ENCODE measurements around the gene KCNF1.

KCNF1 gene

DNA sequence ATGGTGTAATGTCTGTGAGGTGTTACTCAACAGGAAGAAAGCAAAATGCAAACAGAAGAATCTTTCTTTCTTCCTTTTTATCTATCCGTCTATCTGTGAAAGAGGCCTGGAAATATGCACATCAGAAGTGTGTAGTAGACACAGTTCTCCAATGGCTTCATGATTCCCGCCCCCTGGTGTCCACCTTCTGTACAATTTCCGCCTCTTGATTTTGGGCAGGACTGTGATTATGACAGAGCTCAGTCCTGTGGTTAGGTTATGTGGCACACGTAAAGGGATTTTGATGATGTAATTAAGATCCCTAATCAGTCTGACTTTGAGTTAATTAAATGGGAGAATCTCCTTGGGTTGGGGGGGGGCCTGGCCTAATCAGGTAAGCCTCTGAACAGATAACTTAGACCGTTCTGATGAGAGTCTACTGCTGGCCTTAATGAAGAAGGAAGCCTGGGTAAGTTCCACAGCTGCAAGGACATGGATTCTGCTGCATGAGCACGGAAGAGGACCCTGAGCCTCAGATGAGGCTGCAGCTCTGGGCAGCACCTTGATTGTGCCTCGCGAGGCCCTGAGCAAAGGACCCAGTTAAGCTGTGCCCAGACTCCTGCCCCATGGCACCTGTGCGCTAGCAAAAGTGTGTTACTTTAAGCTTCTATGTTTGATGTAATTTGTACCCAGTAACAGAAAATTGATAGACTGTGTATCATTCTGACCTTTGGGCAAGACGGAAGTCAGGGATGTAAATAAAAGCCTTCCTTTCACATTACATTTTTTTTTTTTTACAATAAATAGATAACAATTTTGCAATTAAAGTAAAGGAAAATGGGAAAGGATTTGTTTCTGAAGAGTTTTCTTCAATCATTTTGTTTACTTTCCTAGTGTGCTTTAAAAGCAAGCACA, 11.3 kb upstream of the KCNF1 start:
- TF ChIP-seq, protein P1, sequence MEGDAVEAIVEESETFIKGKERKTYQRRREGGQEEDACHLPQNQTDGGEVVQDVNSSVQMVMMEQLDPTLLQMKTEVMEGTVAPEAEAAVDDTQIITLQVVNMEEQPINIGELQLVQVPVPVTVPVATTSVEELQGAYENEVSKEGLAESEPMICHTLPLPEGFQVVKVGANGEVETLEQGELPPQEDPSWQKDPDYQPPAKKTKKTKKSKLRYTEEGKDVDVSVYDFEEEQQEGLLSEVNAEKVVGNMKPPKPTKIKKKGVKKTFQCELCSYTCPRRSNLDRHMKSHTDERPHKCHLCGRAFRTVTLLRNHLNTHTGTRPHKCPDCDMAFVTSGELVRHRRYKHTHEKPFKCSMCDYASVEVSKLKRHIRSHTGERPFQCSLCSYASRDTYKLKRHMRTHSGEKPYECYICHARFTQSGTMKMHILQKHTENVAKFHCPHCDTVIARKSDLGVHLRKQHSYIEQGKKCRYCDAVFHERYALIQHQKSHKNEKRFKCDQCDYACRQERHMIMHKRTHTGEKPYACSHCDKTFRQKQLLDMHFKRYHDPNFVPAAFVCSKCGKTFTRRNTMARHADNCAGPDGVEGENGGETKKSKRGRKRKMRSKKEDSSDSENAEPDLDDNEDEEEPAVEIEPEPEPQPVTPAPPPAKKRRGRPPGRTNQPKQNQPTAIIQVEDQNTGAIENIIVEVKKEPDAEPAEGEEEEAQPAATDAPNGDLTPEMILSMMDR (IDR thresholded peaks at IDR 0.05): no peak
- Histone ChIP-seq H3K27ac (no peak overlapping the region), H2AFZ (no peak overlapping the region), H3K36me3 (ENCODE audit: control insufficient read depth, insufficient read depth, low read length) (no peaks in the 10 kb centered on the region), H3K27me3 (ENCODE audit: control insufficient read depth, insufficient read depth, low read length) (no peaks in the 10 kb centered on the region), H3K79me2 (no peaks in the 10 kb centered on the region), H3K4me2 (ENCODE audit: low read length) (no peak overlapping the region), H3K9me3 (ENCODE audit: control insufficient read depth, low read length) (no peaks in the 10 kb centered on the region), H3K4me3 (ENCODE audit: low read depth, low read length) (no peak overlapping the region), H3K9ac (no peak overlapping the region), H3K4me1 (no peaks in the 10 kb centered on the region)

DNA sequence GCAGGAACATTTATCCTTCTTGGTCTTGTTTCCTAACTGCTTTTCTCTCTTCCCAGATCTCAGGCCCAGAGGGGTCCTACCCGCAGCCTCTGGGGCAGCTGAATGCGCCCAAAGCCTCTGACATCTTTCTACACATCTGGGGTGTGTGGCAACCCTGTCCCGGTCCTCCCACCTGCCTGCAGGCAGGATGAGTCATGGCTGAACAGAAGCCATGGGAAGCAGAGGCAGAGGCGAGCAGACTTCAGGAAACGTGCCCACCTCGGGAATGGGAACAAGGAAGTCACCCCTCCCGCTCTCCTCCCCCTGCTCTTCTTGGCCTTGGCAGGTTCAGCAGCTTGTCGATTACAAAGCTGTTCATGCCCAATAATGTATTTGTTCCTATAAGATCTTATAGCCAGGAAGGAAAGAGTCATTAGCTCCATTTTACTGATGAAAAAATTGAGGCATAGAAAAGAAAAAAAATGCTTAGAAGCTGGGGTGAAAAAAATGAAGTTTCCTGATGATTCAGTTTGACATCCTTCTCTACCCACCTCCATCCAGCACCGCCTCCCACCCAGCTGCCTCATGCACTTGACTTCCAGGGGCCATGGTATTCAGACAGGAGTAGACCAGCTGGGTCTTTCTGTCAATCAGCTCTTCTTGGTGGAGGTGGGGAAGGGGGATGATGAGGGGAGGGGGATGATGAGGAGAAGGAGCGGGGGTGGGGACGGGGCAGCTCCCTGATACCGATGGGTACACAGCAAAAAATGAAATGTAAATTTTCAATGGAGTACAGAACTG, 10.4 kb upstream of the KCNF1 start:
- H3K9me3 ChIP-seq (ENCODE audit: control insufficient read depth, low read length): no peaks in the 10 kb centered on the region
- no peak overlapping the region for H2AFZ ChIP-seq
- TF ChIP-seq, protein P1 (IDR thresholded peaks at IDR 0.05): no peak
- no peaks in the 10 kb centered on the region for H3K27me3 ChIP-seq (ENCODE audit: control insufficient read depth, insufficient read depth, low read length)
- H3K36me3 ChIP-seq (ENCODE audit: control insufficient read depth, insufficient read depth, low read length): no peaks in the 10 kb centered on the region
- no peak overlapping the region for H3K9ac ChIP-seq
- no peaks in the 10 kb centered on the region for H3K4me1 ChIP-seq
- H3K79me2 ChIP-seq: no peaks in the 10 kb centered on the region
- H3K4me3 ChIP-seq (ENCODE audit: low read depth, low read length): no peak overlapping the region
- H3K4me2 ChIP-seq (ENCODE audit: low read length): no peak overlapping the region
- H3K27ac ChIP-seq: no peak overlapping the region

DNA sequence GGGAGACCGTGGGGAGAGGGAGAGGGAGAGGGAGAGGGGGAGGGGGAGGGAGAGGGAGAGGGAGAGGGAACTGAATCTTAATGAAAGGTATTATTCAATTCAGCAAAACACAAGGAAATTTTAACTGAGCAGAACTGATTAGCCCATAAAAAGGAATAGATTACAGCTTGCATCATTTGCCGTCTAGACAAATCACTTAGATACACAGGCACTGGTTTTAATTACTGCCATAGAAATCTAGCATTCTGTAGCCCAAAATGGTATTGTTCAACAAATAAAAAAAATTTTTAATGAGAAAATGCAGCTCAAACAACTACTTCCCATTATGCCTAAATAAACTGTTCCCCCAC, 7.9 kb upstream of the KCNF1 start:
- H3K27me3 ChIP-seq (ENCODE audit: control insufficient read depth, insufficient read depth, low read length): no peaks in the 10 kb centered on the region
- H3K4me1 ChIP-seq: no peaks in the 10 kb centered on the region
- H3K9me3 ChIP-seq (ENCODE audit: control insufficient read depth, low read length): no peaks in the 10 kb centered on the region
- H3K36me3 ChIP-seq (ENCODE audit: control insufficient read depth, insufficient read depth, low read length): no peaks in the 10 kb centered on the region
- H3K79me2 ChIP-seq: no peaks in the 10 kb centered on the region
- H3K27ac ChIP-seq: no peak overlapping the region
- no peak overlapping the region for H3K4me3 ChIP-seq (ENCODE audit: low read depth, low read length)
- H3K9ac ChIP-seq: no peak overlapping the region
- no peak overlapping the region for H2AFZ ChIP-seq
- TF ChIP-seq, protein P1 (IDR thresholded peaks at IDR 0.05): no peak
- H3K4me2 ChIP-seq (ENCODE audit: low read length): no peak overlapping the region

DNA sequence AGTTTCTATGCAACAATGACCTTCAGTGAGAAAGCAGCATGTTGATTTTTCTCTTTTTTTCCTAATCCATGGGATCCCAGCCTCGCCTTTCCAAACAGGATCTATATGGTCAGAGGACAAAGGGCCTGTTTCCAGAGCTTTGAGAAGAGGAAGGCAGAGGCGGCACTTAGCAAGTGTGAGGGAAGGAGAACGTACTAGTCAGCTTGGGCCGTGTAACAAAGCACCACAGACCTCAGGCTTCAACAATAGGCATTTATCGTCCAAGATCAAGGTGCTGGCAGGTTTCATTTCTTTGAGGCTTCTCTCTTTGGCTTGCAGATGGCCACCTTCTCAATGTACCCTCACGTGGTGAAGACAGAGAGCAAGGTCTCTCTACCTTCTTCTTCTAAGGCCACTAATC, 7.3 kb upstream of the KCNF1 start:
- Histone ChIP-seq H2AFZ (no peak overlapping the region), H3K9ac (no peak overlapping the region), H3K27me3 (ENCODE audit: control insufficient read depth, insufficient read depth, low read length) (no peaks in the 10 kb centered on the region), H3K4me1 (no peaks in the 10 kb centered on the region), H3K27ac (no peak overlapping the region), H3K4me2 (ENCODE audit: low read length) (no peak overlapping the region), H3K79me2 (no peaks in the 10 kb centered on the region), H3K9me3 (ENCODE audit: control insufficient read depth, low read length) (no peaks in the 10 kb centered on the region), H3K36me3 (ENCODE audit: control insufficient read depth, insufficient read depth, low read length) (no peaks in the 10 kb centered on the region), H3K4me3 (ENCODE audit: low read depth, low read length) (no peak overlapping the region)
- TF ChIP-seq, protein P1 (IDR thresholded peaks at IDR 0.05): no peak

All from parathyroid adenoma (tissue), 2 donors.